ENCODE results near the gene NR5A2.

- TF ChIP-seq CTCF (IDR thresholded peaks at IDR 0.05), result no peak
- TF ChIP-seq POLR2A (IDR thresholded peaks at IDR 0.05), result no peak
Observed at GRCh38 chr1:200049810-200050209, 22.3 kb downstream of the NR5A2 start.

Data from body of pancreas (tissue), 4 donors.